ENCODE data around the gene IVD.

IVD gene

DNA sequence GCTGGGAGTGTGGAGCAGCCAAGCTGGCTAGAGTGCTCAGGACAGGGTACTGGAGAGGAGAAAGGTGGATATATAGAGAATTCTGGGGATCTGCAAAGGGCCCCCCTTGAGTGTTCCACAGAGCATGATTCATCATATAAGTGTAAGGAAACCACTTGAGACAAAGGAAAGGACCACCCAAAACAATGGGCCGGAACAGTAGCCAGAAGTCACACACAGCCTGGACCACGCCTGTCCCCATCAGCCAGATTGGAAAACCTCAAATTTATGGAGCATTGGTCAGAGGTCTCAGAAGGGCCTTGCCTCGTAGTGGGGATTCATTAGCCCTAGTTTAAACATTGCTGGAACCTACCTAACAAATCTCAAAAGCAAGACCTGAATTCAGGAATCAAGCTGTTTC, 28.0 kb upstream of the IVD start:
- no peak overlapping the region for H3K4me3 ChIP-seq (ENCODE audit: low read depth, low read length)
- DNase-seq (ENCODE audit: low read depth), result no peak
- TF ChIP-seq, protein P1, sequence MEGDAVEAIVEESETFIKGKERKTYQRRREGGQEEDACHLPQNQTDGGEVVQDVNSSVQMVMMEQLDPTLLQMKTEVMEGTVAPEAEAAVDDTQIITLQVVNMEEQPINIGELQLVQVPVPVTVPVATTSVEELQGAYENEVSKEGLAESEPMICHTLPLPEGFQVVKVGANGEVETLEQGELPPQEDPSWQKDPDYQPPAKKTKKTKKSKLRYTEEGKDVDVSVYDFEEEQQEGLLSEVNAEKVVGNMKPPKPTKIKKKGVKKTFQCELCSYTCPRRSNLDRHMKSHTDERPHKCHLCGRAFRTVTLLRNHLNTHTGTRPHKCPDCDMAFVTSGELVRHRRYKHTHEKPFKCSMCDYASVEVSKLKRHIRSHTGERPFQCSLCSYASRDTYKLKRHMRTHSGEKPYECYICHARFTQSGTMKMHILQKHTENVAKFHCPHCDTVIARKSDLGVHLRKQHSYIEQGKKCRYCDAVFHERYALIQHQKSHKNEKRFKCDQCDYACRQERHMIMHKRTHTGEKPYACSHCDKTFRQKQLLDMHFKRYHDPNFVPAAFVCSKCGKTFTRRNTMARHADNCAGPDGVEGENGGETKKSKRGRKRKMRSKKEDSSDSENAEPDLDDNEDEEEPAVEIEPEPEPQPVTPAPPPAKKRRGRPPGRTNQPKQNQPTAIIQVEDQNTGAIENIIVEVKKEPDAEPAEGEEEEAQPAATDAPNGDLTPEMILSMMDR (conservative IDR thresholded peaks at IDR 0.05; ENCODE audit: low read depth, low read length), result no peak

DNA sequence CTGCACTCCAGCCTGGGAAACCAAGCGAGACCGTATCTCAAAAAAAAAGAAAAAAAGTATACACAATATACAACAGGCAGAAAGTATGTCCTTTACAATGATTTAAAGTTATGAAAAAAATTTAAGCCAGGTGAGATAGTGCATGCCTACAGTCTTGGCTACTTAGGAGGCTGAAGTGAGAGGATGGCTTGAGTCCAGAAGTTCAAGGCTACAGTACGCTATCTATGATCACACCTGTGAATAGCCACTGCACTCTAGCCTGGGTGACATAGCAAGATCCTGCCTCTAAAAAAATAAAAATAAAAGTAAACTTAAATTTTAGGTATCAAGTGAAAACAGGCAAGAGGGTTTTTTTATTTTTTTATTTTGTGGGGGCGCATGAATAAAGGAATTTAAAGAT, 26.2 kb upstream of the IVD start:
- TF ChIP-seq, protein P1 (conservative IDR thresholded peaks at IDR 0.05; ENCODE audit: low read depth, low read length), result no peak
- DNase-seq (ENCODE audit: low read depth), result no peak
- no peak overlapping the region for H3K4me3 ChIP-seq (ENCODE audit: low read depth, low read length)

DNA sequence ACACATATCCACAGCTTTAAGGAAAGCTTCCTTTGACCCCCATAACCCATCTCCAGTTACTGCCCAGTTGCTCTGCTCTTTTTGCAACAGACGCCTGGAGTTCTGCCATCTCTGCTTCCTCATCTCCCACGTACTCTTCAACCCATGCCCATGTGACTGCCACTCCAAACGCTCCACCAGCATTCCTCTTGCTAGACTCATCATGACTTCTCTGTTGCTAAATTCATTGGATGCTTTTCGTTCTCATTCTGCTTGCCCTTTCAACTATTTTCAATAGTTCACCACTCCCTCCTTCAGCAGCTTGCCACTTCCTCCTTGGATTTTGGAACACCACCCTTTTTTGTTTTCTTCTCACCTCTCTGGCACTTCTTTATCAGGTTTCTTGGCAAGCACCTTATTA, 25.7 kb upstream of the IVD start:
- DNase-seq (ENCODE audit: low read depth), result peak; percentile 98
- no peak overlapping the region for H3K4me3 ChIP-seq (ENCODE audit: low read depth, low read length)
- TF ChIP-seq, protein P1 (conservative IDR thresholded peaks at IDR 0.05; ENCODE audit: low read depth, low read length), result no peak

DNA sequence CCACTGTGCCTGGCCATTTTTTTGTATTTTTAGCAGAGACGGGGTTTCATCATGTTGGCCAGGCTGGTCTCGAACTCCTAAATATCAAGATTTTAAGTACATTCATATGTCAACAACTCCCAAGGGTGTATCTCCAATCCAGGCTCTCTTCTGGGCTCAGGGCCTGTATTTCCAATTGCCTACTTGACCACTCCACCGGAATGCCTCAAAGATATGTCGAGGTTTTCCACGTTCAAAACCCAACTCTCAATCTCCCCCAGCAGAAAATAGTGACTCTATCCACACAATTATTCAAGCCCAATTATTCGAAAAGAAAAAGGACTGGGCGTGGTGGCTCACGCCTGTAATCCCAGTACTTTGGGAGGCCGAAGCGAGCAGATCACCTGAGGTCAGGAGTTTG, 25.0 kb upstream of the IVD start:
- no peak for DNase-seq (ENCODE audit: low read depth)
- TF ChIP-seq, protein P1 (conservative IDR thresholded peaks at IDR 0.05; ENCODE audit: low read depth, low read length), result no peak
- H3K4me3 ChIP-seq (ENCODE audit: low read depth, low read length), result no peak overlapping the region

DNA sequence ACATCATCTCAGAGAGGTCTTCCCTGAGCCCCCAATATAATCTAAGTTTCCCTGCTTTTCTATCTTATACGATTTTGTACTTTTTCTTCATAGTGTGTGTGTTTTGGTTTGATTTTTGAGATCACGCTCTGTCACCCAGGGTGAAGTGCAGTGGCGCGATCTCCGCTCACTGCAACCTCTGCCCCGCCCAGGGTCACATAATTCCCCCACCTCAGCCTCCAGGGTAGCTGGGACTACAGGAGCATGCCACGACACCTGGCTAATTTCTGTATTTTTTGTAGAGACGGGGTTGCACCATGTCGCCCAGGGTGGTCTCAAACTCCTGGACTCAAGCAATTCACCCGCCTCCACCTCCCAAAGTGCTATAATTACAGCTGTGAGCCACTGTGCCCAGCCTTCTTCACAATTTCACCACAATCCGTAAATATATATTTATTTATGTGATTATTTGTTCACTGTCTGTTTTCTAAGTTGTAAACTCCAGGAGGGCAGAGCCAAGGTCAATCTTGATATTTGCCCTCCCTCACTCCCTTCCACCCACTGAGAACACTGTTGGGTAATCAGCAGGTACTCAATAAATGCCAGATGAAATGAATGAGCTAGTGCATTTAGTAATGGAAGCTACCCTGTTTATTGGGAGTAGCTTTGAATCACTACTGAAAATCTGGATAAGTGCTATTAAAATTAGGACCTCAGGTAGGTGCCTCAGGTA, 23.6 kb upstream of the IVD start:
- no peak overlapping the region for H3K4me3 ChIP-seq (ENCODE audit: low read depth, low read length)
- no peak for DNase-seq (ENCODE audit: low read depth)
- TF ChIP-seq, protein P1 (conservative IDR thresholded peaks at IDR 0.05; ENCODE audit: low read depth, low read length), result no peak

DNA sequence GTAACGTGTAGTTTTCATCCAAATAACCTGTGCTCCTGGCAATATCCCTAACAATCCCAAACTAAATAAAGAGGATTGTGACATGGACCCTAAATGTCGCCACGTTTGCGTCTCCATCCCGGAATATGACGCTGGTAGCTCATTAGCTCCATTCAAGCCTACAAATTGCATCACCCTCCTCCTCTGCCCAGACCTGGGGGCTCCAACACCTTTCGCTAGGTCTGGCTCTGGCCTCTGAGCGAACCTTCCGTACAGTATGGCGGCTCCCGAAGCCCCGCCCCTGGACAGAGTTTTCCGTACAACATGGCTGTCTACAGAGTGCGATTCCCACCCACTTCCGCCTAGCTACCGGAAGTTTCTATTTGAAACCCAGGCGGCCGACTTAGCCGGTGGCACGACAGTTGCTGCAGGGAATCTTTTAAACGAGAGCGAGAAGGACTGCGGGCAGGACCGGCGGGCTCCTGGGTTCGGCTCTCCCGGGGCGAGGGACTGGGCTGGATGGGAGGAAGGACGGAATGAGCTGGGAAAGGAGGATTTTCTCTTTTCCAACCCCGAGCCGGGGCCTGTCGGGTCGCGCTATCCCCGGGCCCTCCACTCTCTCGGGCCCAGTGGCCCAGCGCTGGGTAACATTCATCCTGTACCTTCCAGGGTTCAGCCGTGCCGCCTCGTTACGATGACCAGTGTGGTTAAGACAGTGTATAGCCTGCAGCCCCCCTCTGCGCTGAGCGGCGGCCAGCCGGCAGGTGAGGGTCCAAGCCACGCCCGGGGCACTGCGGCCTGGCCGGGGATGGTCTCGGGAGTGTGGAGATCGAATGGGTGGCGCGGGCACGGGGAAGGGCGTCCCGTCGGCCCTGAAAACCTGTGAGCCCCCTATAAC, 22.8 kb upstream of the IVD start, which contains the start of gene KNSTRN:
Gene KNSTRN (plus strand): TSS at position 142 of the 877 bp plus-strand sequence. CDS start 115 bp downstream, at position 257.
- peak; percentile 96 for DNase-seq (ENCODE audit: low read depth)
- TF ChIP-seq, protein P1 (conservative IDR thresholded peaks at IDR 0.05; ENCODE audit: low read depth, low read length), result no peak
- H3K4me3 ChIP-seq (ENCODE audit: low read depth, low read length), result peak within 1 kb of the TSS; percentile 91
